Neural cell (in vitro differentiated cells): ENCODE results near the gene TXK. TPM values are rescaled to one million over a fixed set of nuclear protein-coding genes. Genes with fewer than 3 reads are reported as not detected.

Source experiments
- H2AFZ ChIP-seq: fragments of 200-600, 300-800 bp; sonication (generic), shearing (Covaris generic); 2 replicates; pipeline ENCODE4 v1.6.0; 2014; ENCODE audit warnings: low read depth, mild to moderate bottlenecking, antibody characterized with exemption, low read length, moderate library complexity
- H3F3A ChIP-seq: fragments of 200-600 bp; shearing (Covaris generic); 2 replicates; pipeline ENCODE4 v1.6.1; 2016; ENCODE audit warnings: mild to moderate bottlenecking, moderate library complexity, mixed read lengths, antibody characterized with exemption, low read length; ENCODE audit not compliant: insufficient read depth, poor library complexity, severe bottlenecking
- H3K27ac ChIP-seq: fragments of 200-600, 300-800 bp; sonication (generic), shearing (Covaris generic); 2 replicates; pipeline ENCODE4 v1.5.1; 2014; ENCODE audit warnings: mild to moderate bottlenecking, low read length, moderate library complexity
- H3K27me3 ChIP-seq: fragments of 300-800, 200-600 bp; sonication (generic), shearing (Covaris generic); 2 replicates; pipeline ENCODE4 v1.6.0; 2014; ENCODE audit warnings: mild to moderate bottlenecking, low read depth, low read length, moderate library complexity; ENCODE audit not compliant: insufficient read depth
- H3K36me3 ChIP-seq: fragments of 300-800, 200-600 bp; sonication (generic), shearing (Covaris generic); 2 replicates; pipeline ENCODE4 v1.5.1; 2014; ENCODE audit warnings: mild to moderate bottlenecking, antibody characterized with exemption, low read length, moderate library complexity; ENCODE audit not compliant: insufficient read depth
- H3K4me2 ChIP-seq: fragments of 300-800, 200-600 bp; sonication (generic), shearing (Covaris generic); 2 replicates; pipeline ENCODE4 v1.6.0; 2014; ENCODE audit warnings: mild to moderate bottlenecking, low read length
- H3K4me3 ChIP-seq: fragments of 300-800, 200-600 bp; sonication (generic), shearing (Covaris generic); 2 replicates; pipeline ENCODE4 v1.5.1; 2014; ENCODE audit warnings: mild to moderate bottlenecking, low read length, moderate library complexity
- H3K79me2 ChIP-seq: fragments of 200-600 bp; shearing (Covaris generic); replicated peaks from 2 replicates; pipeline ENCODE4 v1.6.0; 2014; ENCODE audit warnings: mild to moderate bottlenecking, low read length, moderate library complexity; ENCODE audit not compliant: insufficient read depth
- H3K9ac ChIP-seq: fragments of 300-800, 200-600 bp; sonication (generic), shearing (Covaris generic); 2 replicates; pipeline ENCODE4 v1.6.1; 2016; ENCODE audit warnings: mild to moderate bottlenecking, low read length, mixed read lengths
- H3K9me2 ChIP-seq: fragments of 200-600 bp; shearing (Covaris generic); 2 replicates; pipeline ENCODE4 v1.6.1; 2016; ENCODE audit warnings: mild to moderate bottlenecking, low read length, mixed read lengths; ENCODE audit not compliant: insufficient read depth
- H3K9me3 ChIP-seq: fragments of 200-600, 300-800 bp; sonication (generic), shearing (Covaris generic); 2 replicates; pipeline ENCODE4 v1.6.1; 2016; ENCODE audit warnings: mild to moderate bottlenecking, mixed run types, low read length, moderate library complexity, mixed read lengths
- H4K20me1 ChIP-seq: fragments of 200-600 bp; shearing (Covaris generic); 2 replicates; pipeline ENCODE4 v1.6.1; 2016; ENCODE audit warnings: mild to moderate bottlenecking, mixed run types; ENCODE audit not compliant: insufficient read depth
- CTCF ChIP-seq: fragments of 450-650 bp; IDR thresholded peaks from 2 replicates; pipeline ENCODE4 v1.5.1; 2014; ENCODE audit warnings: antibody characterized with exemption, mild to moderate bottlenecking, moderate library complexity; ENCODE audit not compliant: poor library complexity, severe bottlenecking
- EP300 ChIP-seq: fragments of 450-650 bp; conservative IDR thresholded peaks from 2 replicates; pipeline ENCODE4 v1.6.1; 2014; ENCODE audit warnings: antibody characterized with exemption, mild to moderate bottlenecking, moderate library complexity; ENCODE audit not compliant: poor library complexity, severe bottlenecking
- EZH2 ChIP-seq: fragments of 200-600, 300-800 bp; shearing (Covaris generic), sonication (generic); IDR thresholded peaks from 2 replicates; pipeline ENCODE4 v1.6.1; 2014; ENCODE audit warnings: antibody characterized with exemption, low read length, borderline replicate concordance, mild to moderate bottlenecking; ENCODE audit not compliant: insufficient read depth, poor library complexity, severe bottlenecking
- MXI1 ChIP-seq: fragments of 450-650 bp; conservative IDR thresholded peaks from 2 replicates; pipeline ENCODE4 v1.6.1; 2014; ENCODE audit warnings: antibody characterized with exemption, mild to moderate bottlenecking; ENCODE audit not compliant: poor library complexity, severe bottlenecking
- POLR2AphosphoS5 ChIP-seq: IDR thresholded peaks from 2 replicates; pipeline ENCODE4 v1.6.1; 2012
- RAD21 ChIP-seq: fragments of 450-650 bp; conservative IDR thresholded peaks from 2 replicates; pipeline ENCODE4 v1.6.1; 2014; ENCODE audit warnings: antibody characterized with exemption, mild to moderate bottlenecking, moderate library complexity
- REST ChIP-seq: IDR thresholded peaks from 2 replicates; pipeline ENCODE4 v1.6.1; 2012; ENCODE audit warnings: borderline replicate concordance
- SMC3 ChIP-seq: fragments of 450-650 bp; conservative IDR thresholded peaks from 2 replicates; pipeline ENCODE4 v1.6.1; 2014; ENCODE audit warnings: antibody characterized with exemption, mild to moderate bottlenecking, moderate library complexity; ENCODE audit not compliant: poor library complexity
- TAF1 ChIP-seq: IDR thresholded peaks from 2 replicates; pipeline ENCODE4 v1.6.1; 2012; ENCODE audit warnings: low read depth
- polyA plus RNA-seq: library from polyadenylated mRNA; depleted of rRNA; stranded (reverse); fragments of >200 nt; gene quantifications from 2 replicates; pipeline ENCODE4 v1.2.3, GENCODE V29; 2014

The TXK gene
- polyA plus RNA-seq, 1 donor from 2014 or later = not detected

DNA sequence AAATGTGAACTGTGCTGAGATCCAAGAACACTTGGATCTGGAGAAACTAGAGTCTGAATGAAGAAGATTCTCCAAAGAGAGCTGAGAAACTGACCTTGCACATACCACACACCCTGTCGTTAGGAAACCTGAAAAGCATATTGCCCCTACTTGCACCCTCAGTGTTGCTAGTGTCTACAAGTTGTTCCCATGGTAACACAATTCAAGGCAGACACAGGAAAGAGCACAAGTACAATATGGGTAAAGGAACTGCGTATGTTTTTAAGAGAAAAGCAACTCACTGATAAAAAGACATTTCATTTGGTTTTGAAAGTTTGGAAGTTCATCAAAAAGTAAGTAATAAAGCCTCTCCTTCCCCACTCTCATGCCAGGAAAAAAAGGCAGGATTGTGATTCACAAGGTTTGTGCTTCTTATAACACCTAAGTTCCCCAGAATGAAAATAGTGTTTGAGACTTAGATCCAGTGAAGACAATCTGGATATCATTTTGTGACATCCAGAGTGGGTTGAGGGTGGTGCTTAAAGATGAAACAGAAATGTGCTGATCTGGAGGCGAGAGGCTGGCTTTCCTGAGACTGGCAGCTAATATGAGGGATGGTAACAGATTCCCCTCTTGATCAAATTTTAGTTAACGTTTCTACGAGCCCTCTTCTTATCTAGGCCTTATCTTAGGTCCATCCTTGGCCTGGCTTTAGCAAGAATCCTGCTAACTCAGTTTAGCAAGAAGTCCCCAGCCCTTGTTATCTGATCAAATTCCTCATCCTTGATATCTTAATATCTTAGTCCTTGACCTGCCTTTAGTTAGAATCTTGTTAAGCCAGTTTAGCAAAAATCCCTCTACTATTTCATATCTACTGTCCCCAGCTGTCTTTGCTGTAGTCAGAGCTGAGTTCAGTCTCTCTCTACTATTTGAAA, 75.2 kb downstream of the TXK start:
- Histone ChIP-seq H3K4me2 (no peak overlapping the region), H2AFZ (no peak overlapping the region), H4K20me1 (no peaks in the 10 kb centered on the region), H3K27me3 (no peaks in the 10 kb centered on the region), H3K4me3 (no peak overlapping the region), H3K9ac (no peak overlapping the region), H3K36me3 (no peaks in the 10 kb centered on the region), H3K79me2 (no peaks in the 10 kb centered on the region), H3K9me2 (no peaks in the 10 kb centered on the region), H3K27ac (no peak overlapping the region), H3F3A (no peaks in the 10 kb centered on the region), H3K9me3 (no peaks in the 10 kb centered on the region)
- no peak for TF ChIP-seq SMC3
- no peak for TF ChIP-seq POLR2AphosphoS5
- no peak for TF ChIP-seq EP300
- TF ChIP-seq REST = no peak
- no peak for TF ChIP-seq MXI1
- no peak for TF ChIP-seq EZH2
- TF ChIP-seq CTCF = no peak
- no peak for TF ChIP-seq RAD21
- no peak for TF ChIP-seq TAF1

DNA sequence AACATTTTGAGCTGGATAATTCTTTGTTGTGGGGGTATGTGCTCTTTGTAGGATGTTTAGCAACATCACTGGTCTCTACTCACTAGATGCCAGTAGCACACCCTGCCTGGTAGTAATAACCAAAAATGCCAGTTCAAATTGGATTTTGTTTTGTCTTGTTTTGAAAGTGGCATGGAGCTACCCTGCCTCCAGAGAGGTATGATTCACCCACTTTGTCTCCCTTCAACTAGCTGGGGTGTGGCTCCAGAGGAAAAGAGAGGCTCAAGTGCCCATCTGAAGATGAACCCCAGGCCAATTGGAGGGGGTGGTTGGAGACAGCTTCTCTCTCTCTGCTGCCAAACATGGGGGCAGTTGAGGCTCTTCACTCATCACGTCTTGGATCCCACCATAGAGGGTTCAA, 83.0 kb downstream of the TXK start:
- H4K20me1 ChIP-seq = no peaks in the 10 kb centered on the region
- no peaks in the 10 kb centered on the region for H3F3A ChIP-seq
- no peak overlapping the region for H3K4me2 ChIP-seq
- no peak overlapping the region for H2AFZ ChIP-seq
- no peaks in the 10 kb centered on the region for H3K9me2 ChIP-seq
- no peaks in the 10 kb centered on the region for H3K79me2 ChIP-seq
- H3K9ac ChIP-seq = no peak overlapping the region
- no peaks in the 10 kb centered on the region for H3K36me3 ChIP-seq
- H3K27ac ChIP-seq = no peak overlapping the region
- no peaks in the 10 kb centered on the region for H3K27me3 ChIP-seq
- no peaks in the 10 kb centered on the region for H3K9me3 ChIP-seq
- no peak overlapping the region for H3K4me3 ChIP-seq
- no peak for TF ChIP-seq RAD21
- TF ChIP-seq REST = no peak
- no peak for TF ChIP-seq SMC3
- no peak for TF ChIP-seq EZH2
- TF ChIP-seq EP300 = no peak
- TF ChIP-seq POLR2AphosphoS5 = no peak
- no peak for TF ChIP-seq TAF1
- TF ChIP-seq CTCF = no peak
- no peak for TF ChIP-seq MXI1
